Left lung (tissue), 10 donors: ENCODE results near the gene KIF3A. TPM values are rescaled to one million over a fixed set of nuclear protein-coding genes. Genes with fewer than 3 reads are reported as not detected.

ENCODE experiments used
- ATAC-seq: fragments of 200-7000 bp; cut with Tn5 transposase; one replicate; pipeline ENCODE4 v1.9.1; 2020; ENCODE audit warnings: moderate library complexity
- DNase-seq, 4 donors: peaks; one replicate each; pipeline ENCODE4 v3.0.0-alpha.2; 2013 to 2020
- H3K27ac ChIP-seq, 2 donors: fragments of 200-600 bp; sonication (generic) in 1 of 2; one replicate each; pipeline versions ENCODE4 v1.5.0 to v1.8.0; 2020 to 2021
- H3K27me3 ChIP-seq, 2 donors: fragments of 200-600 bp; sonication (generic) in 1 of 2; one replicate each; pipeline versions ENCODE4 v1.5.0 to v1.8.0; 2020 to 2021
- H3K36me3 ChIP-seq, 2 donors: fragments of 200-600 bp; sonication (generic) in 1 of 2; one replicate each; pipeline versions ENCODE4 v1.5.0 to v1.8.0; 2020 to 2021
- H3K4me1 ChIP-seq, 2 donors: fragments of 200-600 bp; one replicate each; pipeline ENCODE4 v1.8.0; 2021
- H3K4me3 ChIP-seq, 2 donors: fragments of 200-600 bp; sonication (generic) in 1 of 2; one replicate each; pipeline versions ENCODE4 v1.5.0 to v1.8.0; 2020 to 2021; ENCODE audit warnings: mild to moderate bottlenecking in 1 of 2
- H3K9me3 ChIP-seq, 2 donors: fragments of 200-600 bp; sonication (generic) in 1 of 2; one replicate each; pipeline versions ENCODE4 v1.5.0 to v1.8.0; 2020 to 2021
- CTCF ChIP-seq, 2 donors: fragments of 200-600 bp; sonication (generic) in 1 of 2; IDR thresholded peaks; one replicate each; pipeline versions ENCODE4 v1.5.0 to v1.8.0; 2021; ENCODE audit warnings: antibody characterized with exemption in 2 of 2
- intact Hi-C, 2 donors: fragments of 100-400 bp; cut with DNase I; formaldehyde crosslinking; loops; one replicate each; pipeline versions ENCODE4 v1.11.2 to v1.14.2; 2022
- polyA plus RNA-seq, 6 donors: library from polyadenylated mRNA; unstranded; fragments of 120-200 nt; gene quantifications; one replicate each; pipeline ENCODE4 v1.2.1, GENCODE V29; 2013; ENCODE audit not compliant: insufficient read length in 6 of 6
- total RNA-seq, 2 donors: library from RNA; stranded (reverse); fragmentation: NEBNext Ultra II Directional; extraction: Animal tissue kit (Norgen Biotek cat#: 25700); gene quantifications; one replicate each; pipeline ENCODE4 v1.2.1, GENCODE V29; 2021
- donor health status: DM: no; HTN: yes; CAD: no.
- donor health status: DM: no; HTN: no; CAD: no.

Gene KIF3A
- total and polyA plus RNA-seq, 8 donors = 8.9 to 30.4 (median 25.5) TPM

- Histone ChIP-seq H3K9me3 (no peaks in the 10 kb centered on the region), H3K4me3 (no peak overlapping the region), H3K27me3 (no peaks in the 10 kb centered on the region), H3K4me1 (no peaks in the 10 kb centered on the region), H3K27ac (no peak overlapping the region), H3K36me3 (no peaks in the 10 kb centered on the region)
- DNase-seq = no peak
- no peak for TF ChIP-seq CTCF (IDR thresholded peaks at IDR 0.05)
- intact Hi-C loops = no loop called here
- no peak for ATAC-seq
Observed at GRCh38 chr5:132725745-132726144, 11.6 kb downstream of the KIF3A start.

DNA sequence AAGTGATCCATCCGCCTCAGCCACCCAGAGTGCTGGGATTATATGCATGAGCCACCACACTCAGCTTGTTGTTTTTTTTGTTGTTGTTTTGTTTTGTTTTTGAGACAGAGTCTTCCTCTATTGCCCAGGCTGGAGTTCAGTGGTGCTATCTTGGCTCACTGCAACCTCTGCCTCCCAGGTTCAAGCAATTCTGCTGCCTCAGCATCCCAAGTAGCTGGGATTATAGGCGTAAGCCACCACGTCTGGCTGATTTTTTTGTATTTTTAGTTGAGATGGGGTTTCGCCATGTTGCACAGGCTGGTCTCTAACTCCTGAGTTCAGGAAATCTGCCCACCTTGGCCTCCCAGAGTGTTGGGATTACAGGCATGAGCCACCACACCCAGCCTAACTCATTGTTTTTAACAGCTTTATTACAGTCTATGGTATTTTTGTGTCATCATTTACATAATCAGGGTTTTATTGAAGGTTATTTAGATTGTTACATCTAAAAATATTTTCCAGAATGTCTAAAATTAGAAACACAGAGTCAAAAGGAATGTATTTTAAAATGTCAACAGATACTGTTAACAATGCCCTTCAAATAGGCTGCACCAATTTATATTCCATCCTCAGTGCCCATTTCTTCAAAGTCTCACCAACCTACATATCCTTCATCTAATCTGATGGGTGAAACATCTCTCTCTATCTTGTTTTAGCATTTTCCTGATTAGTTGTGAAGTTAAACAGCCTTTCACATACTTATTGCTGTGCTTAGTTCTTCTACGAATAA, 18.6 kb downstream of the KIF3A start:
- DNase-seq (no peak), ATAC-seq (no peak)
- intact Hi-C loops = no loop called here
- no peak overlapping the region for H3K27ac ChIP-seq
- H3K27me3 ChIP-seq = no peaks in the 10 kb centered on the region
- H3K36me3 ChIP-seq = no peaks in the 10 kb centered on the region
- H3K4me3 ChIP-seq = no peak overlapping the region
- no peaks in the 10 kb centered on the region for H3K9me3 ChIP-seq
- TF ChIP-seq CTCF (IDR thresholded peaks at IDR 0.05) = no peak
- H3K4me1 ChIP-seq = no peaks in the 10 kb centered on the region

DNA sequence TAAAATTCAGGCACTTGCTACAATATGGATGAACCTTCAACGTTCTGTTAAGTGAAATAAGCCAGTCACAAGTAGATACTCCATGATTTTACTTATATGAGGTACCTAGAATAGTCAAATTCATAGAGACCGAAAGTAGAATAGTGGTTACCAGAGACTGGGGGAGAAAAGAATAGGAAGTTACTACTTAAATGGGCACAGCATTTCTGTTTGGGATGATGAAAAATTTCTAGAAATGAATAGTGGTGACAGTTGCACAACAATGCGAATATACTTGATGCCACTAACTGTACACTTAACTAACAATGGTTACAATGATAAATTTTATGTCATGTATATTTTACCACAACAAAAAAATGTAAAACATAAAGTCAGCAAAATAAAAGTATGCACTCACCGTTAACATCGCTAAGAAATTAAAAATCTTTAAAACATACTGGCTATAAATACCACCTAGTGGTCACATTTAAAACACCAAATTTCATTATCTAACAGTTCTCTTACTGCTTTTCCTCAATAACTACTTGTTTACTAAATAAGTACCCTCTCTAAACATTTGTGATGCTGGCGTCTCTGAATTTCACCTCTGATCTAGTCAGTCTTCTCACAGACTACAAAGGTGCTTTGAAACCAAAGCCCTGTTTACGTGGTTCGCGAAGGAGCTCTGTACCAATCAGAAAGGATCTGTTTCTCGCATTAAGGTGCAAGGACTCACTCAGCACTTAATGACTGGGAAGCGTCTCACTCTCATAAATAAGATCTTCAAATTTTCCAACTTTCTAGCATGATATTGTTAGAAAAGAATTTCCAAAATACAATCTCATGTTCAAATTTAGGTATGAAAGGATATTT, 22.7 kb downstream of the KIF3A start:
- peak in 1 of 2 donors; percentile 23 for TF ChIP-seq CTCF (IDR thresholded peaks at IDR 0.05)
- Histone ChIP-seq H3K4me3 (no peak overlapping the region), H3K36me3 (no peaks in the 10 kb centered on the region), H3K27ac (no peak overlapping the region), H3K9me3 (no peaks in the 10 kb centered on the region), H3K27me3 (no peaks in the 10 kb centered on the region), H3K4me1 (no peaks in the 10 kb centered on the region)
- intact Hi-C loops = no loop called here
- ATAC-seq = no peak
- DNase-seq = peak in 1 of 4 donors; percentile 10

GRCh38 chr5:132708645-132709044, 28.7 kb downstream of the KIF3A start:
- Histone ChIP-seq H3K4me3 (no peak overlapping the region), H3K27me3 (no peaks in the 10 kb centered on the region), H3K27ac (no peak overlapping the region), H3K9me3 (no peaks in the 10 kb centered on the region), H3K4me1 (no peaks in the 10 kb centered on the region), H3K36me3 (no peaks in the 10 kb centered on the region)
- intact Hi-C loops = no loop called here
- ATAC-seq (no peak), DNase-seq (no peak)
- TF ChIP-seq CTCF (IDR thresholded peaks at IDR 0.05) = no peak

DNA sequence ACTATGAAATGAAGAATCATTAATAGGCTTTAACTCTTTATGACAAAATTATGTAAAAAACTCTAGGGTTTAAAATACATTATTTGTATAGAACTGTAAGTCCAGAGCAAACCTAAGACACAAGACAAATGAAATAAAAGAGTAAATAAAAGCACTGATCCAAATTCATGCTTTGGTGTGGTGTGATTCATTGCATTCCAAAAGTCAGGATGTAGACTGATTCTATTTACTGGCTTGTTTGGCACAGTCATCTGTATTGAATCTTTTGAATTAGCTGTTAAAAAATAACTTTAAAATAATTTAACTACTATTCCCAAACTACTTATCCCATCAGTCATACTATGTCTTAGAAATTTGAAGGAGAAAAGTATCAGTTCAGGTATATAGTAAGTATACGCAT, 32.5 kb downstream of the KIF3A start:
- H3K4me3 ChIP-seq = no peak overlapping the region
- no peak for ATAC-seq
- no peak for TF ChIP-seq CTCF (IDR thresholded peaks at IDR 0.05)
- H3K27ac ChIP-seq = no peak overlapping the region
- DNase-seq = no peak
- H3K9me3 ChIP-seq = no peaks in the 10 kb centered on the region
- intact Hi-C loops = no loop called here
- H3K4me1 ChIP-seq = no peaks in the 10 kb centered on the region
- H3K36me3 ChIP-seq = no peaks in the 10 kb centered on the region
- H3K27me3 ChIP-seq = no peaks in the 10 kb centered on the region
